ENCODE results near the gene OAS3.

DNA sequence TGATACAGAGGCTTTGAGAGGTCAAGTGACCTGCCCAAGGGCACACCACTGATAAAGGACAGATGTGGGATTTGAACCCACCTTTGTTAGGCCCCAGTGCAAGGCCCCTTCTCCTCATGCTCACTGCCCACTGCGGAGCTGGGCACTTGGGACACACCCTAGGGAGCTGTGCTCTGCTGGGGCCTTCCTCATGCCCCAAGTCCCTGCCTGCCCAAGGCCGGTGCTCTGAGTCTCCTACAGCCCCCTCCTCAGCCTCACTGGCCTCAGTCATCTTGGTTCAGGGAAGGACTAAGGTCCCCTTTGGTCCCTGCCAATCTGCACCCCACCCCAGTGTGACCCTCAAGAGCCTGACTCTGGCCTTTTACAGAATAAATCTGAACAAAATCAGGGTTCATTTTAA is 7.9 kb upstream of the OAS3 start:
- TF ChIP-seq, protein P1, sequence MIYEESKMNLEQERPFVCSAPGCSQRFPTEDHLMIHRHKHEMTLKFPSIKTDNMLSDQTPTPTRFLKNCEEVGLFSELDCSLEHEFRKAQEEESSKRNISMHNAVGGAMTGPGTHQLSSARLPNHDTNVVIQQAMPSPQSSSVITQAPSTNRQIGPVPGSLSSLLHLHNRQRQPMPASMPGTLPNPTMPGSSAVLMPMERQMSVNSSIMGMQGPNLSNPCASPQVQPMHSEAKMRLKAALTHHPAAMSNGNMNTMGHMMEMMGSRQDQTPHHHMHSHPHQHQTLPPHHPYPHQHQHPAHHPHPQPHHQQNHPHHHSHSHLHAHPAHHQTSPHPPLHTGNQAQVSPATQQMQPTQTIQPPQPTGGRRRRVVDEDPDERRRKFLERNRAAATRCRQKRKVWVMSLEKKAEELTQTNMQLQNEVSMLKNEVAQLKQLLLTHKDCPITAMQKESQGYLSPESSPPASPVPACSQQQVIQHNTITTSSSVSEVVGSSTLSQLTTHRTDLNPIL (CRISPR knock-in tag; IDR thresholded peaks at IDR 0.05; ENCODE audit: low read depth), result no peak
- TF ChIP-seq TCF4 (CRISPR knock-in tag; IDR thresholded peaks at IDR 0.05; ENCODE audit: borderline replicate concordance) (no peak), ZFP30 (CRISPR knock-in tag; IDR thresholded peaks at IDR 0.05) (no peak), ZFP3 (CRISPR knock-in tag; IDR thresholded peaks at IDR 0.05) (no peak)
- TF ChIP-seq, protein P2, sequence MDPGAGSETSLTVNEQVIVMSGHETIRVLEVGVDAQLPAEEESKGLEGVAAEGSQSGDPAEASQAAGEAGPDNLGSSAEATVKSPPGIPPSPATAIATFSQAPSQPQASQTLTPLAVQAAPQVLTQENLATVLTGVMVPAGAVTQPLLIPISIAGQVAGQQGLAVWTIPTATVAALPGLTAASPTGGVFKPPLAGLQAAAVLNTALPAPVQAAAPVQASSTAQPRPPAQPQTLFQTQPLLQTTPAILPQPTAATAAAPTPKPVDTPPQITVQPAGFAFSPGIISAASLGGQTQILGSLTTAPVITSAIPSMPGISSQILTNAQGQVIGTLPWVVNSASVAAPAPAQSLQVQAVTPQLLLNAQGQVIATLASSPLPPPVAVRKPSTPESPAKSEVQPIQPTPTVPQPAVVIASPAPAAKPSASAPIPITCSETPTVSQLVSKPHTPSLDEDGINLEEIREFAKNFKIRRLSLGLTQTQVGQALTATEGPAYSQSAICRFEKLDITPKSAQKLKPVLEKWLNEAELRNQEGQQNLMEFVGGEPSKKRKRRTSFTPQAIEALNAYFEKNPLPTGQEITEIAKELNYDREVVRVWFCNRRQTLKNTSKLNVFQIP (CRISPR knock-in tag; IDR thresholded peaks at IDR 0.05; ENCODE audit: borderline replicate concordance, low read depth), result no peak

Measured in SK-N-SH treated with all-trans-retinoic acid at 6 μM for 48 hours (cell line).